HG03064 (cell line): ENCODE results near the gene ORC2.
"Not testable (repeated sequence)": the region's sequence is repeated elsewhere in the genome, so short reads cannot be mapped to it uniquely, and the experiment has no call there.

ENCODE experiments used
- ATAC-seq: cut with Tn5 transposase; IDR thresholded peaks from one replicate; pipeline ENCODE4 v1.9.1; 2021; ENCODE audit warnings: low read depth; ENCODE audit not compliant: unreplicated experiment

ORC2 gene

DNA sequence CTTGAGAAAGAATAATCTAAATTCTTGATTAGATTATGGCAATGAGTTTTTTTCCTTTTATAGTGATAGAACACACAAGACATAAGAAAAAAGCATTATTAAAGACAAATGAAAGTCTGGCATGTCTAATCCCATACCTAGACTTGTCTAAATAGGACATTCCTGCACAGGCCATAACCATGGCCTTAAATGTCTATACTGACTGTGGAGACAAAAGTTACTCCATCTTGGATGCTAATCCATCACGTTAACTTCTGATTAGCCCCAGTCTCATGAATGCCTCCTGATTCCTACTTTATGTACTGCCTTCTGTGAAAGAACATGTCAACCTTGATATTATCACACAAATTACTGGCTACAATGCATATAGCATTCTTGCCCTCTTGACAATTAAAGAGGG, 23.6 kb downstream of the ORC2 start:
- no peak for ATAC-seq

DNA sequence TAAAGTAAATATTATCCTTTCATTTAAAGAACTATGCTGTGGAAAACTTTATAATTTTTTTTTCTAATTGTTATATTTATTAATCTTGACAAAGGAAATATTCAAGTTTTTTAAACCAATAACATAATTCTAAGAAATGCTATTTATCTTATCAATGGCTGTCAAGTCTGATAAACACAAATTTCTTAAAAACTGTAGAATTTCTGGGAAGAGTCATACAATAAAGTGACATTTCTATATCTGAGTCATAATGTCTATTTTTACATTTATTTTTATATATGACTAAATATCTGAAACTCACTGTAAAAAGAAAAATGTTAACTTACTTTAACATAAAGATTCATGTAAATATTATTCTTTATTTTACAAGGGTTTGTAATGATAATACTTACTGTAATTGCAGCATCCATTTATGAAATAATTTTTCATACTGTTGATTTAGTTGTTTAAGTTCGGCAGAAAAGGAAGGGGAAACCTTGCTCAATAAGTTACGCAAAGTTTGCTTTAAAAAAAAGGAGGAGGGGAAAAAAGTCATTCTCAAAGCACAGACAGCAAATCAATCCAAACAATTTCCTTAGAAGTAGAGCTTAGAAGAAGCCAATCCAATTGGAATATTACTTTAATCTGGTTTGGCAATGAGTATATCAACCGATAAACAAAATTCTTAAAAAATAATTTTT, 32.4 kb downstream of the ORC2 start:
- ATAC-seq: no peak

DNA sequence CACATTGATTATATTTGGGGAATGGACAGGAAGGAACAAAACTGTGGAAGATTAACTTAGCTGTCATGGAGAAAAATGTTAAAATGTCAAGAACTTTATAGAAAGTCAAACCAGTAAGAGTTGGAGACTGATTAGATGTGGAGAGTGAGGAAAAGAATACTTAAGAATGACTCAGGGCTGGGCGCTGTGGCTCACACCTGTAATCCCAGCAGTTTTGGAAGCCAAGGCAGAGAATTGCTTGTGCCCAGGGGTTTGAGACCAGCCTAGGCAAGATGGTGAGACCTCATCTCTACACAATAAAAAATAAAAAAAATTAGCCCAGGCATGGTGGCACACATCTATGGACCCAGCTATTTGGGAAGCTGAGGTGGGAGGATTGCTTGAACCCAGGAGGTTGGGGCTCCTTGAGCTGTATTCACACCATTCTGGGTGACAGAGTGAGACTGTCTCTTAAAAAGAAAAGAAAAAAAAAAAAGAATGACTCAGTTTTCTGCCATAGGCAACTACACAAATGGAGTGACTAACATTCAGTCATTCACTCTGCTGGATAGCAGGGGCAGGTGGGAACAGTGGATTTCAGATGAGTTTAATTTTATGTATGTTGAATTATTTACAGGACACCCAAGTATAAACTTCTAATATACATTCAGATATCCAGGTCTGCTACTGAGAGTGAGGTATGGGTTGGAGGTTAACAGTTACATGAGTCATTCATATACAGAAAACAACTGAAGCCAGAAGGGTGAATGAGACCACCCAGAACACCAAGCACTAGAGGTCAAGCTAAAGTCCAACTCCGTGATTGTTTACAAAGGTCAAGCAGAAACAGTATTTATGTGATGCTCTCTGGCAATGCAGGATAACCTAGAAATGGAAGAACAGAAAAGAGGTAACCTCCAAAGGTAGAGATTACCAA, 33.9 kb downstream of the ORC2 start:
- ATAC-seq: no peak

DNA sequence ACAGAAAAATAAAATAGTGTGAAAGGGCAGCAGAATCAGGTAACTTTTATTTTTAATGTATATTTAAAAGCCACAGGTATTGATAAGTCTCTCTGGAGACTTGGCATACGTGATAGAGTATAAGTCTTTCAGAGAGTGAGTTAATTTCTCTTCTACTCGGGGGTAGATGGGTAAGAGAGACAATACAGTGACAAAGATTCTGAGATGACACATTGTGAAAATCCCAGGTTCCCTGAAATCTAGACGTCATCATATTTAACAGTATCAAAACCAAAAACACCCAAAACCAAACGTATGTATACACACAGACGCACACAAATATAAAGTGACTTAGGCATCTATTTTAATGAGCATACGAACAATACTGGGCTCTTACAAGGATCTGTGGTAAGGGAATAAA, 41.0 kb downstream of the ORC2 start:
- ATAC-seq: no peak

DNA sequence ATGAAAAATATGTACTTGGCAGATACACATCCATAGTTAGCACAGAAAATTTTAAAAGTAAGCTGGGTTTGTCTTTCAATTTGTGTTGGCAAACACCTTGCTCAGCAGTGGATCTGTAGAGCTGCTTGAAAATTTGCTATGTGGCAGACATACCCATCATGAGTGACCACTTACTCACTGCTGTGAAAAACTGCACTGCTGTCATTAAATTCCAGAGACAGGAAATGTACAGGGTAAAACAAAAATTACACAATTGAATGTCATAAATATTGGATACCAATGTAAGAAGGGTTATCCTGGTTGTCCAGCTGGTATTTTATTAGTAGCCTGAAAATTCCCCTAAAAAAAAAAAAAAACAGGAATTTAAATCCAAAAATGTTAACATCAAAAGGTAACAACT, 49.8 kb downstream of the ORC2 start:
- ATAC-seq: no peak

DNA sequence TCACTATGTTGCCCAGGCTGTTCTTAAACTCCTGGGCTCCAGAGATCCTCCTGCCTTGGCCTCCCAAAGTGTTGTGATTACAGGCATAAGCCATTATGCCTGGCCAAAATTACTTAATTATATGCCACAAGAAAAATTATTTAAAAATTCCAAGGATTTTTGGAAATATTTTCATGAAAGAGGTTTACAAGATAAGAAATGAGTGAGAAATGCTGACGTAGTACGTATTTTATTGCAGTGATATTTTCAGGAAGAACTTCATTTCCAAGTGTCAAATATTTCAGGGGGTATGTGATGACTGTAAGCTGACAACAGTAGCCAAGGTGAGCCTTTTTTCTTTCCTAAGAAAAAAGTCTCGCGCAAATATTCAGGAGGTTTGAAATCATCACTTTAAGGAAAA, 53.5 kb downstream of the ORC2 start:
- ATAC-seq: no peak

DNA sequence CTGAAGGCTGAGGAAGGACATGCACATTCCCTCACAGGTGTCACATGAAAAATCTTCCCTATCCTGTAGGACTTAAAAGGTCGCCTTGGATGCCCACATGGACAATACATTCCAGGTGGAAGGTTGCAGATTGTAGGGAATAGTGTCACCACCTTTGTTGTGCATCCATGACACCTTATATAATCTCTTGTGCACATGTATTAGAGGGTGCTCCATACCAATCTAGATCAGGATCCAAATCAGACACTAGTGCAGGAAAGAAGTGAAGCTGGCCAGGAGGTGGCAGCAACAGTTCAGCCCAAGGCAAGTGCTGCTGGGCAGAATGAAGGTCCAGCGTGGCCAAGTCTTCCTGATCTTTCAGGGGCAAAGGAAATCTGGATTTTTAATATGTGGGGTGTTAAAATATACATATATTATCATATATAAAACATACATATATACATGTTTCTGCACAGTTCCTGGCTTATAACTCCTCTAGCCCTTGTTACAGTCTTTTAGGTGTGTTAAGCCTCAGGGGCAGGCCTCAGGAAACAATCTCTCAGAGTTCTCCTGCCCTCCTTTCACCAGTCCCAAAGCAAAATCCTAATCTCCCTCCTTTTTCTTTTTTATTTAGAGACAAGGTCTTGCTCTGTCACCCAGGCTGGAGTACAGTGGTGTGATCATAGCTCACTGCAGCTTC, 57.7 kb downstream of the ORC2 start:
- no peak for ATAC-seq

DNA sequence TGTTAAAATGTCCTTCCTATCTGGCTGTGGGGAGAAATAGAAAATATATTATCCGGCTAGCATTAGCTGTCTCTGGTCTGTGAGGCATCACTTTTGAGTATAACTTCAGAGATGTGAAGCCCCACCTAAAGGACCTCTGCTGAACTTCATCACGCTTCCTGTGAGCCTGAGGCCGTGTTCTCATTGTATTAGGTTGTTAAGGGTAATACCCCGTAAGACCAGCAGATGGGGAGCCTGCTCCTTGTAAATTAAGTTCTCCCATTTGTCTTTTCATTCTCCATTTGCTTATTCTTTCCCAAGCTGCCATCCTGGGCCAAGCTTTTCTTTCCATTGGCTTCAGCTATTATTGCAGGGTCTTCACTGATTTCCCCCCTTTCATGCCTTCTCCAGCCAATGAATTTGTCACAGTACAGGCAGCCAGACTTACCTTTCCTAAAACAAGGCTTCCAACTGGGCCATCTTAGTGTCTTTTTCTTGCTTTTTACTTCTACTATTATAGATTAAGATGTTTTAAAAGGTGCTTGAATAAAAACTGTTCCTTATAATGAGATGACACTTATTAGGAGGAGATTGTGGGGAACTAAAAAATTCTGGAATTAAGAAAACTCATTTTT, 61.9 kb downstream of the ORC2 start:
- ATAC-seq: peak; percentile 98

DNA sequence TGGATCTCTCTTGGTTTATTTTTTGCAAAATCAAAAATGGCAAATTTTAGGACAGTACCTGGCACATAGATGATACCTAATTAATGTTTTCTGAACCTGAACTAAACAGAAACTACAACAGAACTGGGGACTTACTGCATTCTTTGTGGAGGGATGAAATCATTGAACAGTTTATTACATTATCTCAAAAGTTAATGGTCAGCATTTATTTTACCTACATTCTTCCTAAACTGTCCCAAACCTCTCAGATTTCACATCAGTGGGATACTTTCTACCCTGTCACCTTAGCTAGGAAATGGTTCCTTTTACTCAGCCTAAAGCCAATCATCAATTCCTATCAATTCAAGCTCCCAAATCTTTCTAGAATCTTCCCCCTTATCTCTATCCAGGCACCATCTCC, 64.0 kb downstream of the ORC2 start:
- ATAC-seq: no peak

DNA sequence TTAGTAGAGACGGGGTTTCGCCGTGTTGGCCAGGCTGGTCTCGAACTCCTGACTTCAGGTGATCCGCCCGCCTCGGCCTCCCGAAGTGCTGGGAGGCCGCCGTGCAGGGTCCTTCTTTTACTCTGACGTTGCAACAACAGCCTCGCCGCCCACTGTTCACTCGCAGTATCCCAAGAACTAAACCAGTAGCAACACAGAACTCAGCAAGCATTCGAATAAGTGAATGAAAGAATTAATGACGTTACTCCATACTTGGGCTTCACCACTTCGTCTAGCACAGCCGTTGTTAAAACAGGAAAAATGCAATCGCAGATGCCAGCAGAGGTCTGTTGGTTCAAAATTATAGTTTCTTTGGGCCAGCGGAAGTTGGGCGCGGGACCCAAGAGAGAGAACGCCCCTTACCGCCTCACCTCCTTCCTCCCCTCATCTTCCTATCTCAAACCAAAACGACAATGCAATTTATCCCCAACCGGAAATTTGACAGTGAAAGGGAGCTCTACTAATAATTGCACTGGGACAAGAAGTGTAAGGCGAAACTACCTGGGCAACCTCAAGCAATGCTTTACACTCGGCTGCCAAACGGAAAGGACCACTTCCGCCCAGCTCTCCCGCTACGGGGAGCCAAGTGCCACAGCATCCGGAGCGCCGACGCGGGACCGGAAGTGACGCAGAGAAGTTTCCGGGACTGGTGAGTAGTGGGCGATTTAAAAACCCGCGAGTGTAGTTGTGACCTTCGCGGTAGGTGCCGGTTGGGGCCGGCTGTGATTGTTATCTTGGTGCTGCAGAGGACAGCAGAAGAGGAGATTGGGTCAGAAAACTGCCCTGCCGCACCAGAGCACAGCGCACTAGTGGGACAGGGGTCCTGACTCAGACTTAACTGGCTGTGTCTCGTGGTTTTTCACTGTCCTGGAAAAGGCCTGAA, 74.5 kb downstream of the ORC2 start, which contains the start of the genes NIF3L1 and PPIL3:
Gene NIF3L1, plus strand, starts transcription at position 668 of the 922 bp plus-strand sequence. CDS start 2,573 bp downstream, outside the sequence.
Gene PPIL3, minus strand, starts transcription at position 374 of the 922 bp plus-strand sequence. CDS start 1,462 bp downstream, outside the sequence.
- peak; percentile 91 for ATAC-seq

DNA sequence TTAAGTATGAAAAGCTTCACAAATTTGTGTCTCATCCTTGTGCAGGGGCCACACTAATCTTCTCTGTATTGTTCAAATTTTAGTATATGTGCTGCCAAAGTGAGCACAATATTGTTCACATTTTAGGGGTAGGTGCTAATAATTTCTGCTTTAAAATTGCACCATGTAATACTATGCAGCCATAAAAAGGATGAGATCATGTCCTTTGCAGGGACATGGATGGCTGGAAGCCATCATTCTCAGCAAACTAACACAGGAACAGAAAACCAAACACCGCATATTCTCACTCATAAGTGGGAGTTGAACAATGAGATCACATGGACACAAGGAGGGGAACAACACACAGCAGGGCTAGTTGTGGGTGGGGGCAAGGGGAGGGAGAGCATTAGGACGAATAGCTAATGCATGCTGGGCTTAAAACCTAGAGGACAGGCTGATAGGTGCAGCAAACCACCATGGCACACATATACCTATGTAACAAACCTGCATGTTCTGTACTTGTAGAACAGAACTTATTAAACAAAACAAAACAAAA, 81.7 kb downstream of the ORC2 start:
- not testable (repeated sequence) for ATAC-seq

DNA sequence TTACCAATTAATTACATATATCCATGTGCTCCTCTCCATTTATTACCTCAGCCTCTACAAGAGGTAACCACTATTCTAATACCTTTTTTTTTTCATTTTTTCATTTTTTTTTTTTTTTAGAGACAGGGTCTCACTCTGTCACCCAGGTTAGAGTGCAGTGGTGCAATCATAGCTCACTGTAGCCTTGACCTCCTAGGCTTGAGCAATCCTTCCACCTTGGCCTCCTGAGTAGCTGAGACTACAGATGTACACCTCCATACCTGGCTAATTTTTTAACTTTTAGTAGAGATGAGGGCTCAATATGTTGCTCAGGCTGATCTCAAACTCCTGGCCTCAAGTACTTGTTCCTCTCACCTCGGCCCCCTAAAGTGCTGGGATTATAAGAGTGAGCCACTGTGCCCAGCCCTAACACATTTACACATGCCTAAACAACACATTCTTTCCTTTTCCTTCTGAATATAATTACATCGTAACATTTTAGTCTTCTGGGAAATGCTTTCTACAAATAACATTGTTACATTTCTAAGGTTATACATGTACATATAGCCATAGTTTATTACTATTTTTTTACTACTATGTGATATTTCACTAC, 85.1 kb downstream of the ORC2 start:
- ATAC-seq: no peak

DNA sequence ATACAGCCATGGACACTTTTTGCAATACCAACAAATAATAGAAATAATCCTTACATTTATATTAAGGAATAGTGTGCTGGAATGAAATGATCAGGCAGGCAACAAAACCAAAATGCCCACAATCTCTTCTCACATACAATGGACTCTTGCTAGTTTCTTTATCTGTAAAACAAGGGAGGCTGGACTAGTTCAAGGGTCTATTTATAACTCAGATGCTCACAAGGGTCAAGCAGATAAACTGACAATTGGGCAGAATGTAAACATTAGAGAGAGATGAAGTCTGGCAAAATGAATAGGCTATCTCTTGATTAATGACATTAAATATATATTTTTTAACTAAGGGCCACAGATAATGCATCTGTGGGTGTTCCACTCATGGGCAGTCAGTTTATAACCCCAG, 86.0 kb downstream of the ORC2 start:
- ATAC-seq: no peak

DNA sequence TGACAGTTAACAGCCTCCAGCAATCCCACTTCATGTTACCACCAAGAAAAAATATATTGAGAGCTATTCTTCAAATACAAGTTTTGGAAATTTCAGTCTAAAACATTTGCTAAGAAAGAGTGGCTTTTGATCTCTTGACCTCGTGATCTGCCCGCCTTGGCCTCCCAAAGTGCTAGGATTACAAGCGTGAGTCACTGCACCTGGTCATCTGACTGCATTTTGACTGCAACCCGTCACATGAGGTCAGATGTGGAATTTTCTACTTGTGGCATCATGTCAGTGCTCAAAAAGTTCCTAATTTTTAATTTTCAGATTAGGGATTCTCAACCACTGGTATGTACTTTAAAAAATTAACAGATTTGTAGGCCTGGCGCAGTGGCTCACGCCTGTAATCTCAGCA, 89.9 kb downstream of the ORC2 start:
- no peak for ATAC-seq

DNA sequence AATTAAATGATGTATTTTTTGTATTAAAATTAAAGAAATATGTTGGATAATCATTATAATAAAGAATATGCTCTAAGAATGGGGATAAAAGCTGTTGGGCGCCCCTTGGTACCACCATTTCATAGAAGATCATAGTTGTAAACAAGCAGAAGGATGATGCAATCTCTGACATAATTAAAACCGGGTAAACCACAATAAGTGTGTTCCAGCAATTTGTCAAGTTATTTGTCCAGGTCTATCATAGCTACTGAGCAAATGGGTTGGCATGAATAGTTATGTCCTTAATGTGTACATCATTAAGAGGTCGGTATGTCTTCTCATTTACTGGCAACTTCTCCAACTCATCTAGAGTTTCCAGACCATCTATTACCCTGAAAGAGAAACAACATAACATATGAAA, 92.3 kb downstream of the ORC2 start:
- no peak for ATAC-seq

DNA sequence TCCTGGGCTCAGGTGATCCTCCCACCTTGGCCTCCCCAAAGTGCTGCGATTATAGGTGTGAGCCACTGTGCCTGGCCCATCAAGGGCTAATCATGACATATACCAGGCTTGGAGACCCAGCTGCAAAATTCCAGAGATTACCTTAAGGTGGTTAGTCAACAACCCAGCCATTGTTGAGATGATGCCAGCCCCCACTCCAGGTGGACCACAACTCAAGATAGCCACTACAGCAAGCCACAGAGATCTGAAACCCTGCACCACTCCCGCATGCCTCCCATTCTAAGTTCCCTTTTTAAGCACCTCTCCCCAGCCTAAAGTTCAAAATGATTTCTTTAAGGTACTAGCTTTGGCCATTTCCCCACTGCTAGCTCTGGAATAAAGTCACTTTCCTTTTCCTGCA, 94.4 kb downstream of the ORC2 start:
- no peak for ATAC-seq

DNA sequence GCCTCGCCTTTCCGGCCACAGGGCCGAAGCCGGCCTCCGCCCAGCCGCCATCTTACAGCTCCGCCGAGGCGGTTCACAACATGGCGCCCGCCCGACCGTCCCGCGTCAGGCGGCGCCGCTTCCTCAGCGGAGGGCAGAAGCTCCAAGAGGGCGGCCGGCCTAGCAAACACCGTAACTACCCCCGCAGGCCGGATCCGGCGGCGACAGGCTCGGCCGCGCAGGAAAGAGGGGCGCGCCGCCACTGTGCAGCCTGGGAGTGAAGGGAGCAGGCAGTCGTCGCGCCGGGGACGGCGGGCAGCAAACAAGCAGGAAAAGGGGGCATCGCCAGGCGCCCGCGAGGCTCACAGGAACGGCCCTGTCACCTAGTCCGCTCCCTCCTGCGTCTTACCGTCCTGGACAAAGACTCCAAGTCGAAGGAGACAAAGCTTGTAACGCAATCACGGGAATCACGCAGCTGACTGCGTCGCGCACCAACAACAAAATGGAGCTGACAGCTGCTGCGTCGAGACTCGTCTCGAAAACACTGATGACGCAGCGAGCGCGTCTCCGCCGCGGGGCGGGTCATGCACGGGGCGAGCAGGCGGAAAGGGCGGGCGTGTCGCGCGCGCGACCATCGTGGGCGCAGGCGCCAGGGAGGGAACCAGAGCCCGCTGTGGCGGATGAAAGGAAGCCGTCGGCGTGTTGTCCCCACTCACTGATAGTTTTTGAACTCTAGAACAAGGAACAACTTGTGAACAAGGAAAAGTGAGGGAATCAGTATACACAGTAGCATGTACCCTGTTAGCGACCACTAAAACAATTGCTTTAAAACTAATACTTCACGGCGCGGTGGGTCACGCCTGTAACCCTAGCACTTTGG, 99.1 kb downstream of the ORC2 start, which contains the start of gene CLK1:
Gene CLK1, minus strand, starts transcription at position 483 of the 859 bp plus-strand sequence. CDS start 2,796 bp downstream, outside the sequence.
- ATAC-seq: peak; percentile 77

DNA sequence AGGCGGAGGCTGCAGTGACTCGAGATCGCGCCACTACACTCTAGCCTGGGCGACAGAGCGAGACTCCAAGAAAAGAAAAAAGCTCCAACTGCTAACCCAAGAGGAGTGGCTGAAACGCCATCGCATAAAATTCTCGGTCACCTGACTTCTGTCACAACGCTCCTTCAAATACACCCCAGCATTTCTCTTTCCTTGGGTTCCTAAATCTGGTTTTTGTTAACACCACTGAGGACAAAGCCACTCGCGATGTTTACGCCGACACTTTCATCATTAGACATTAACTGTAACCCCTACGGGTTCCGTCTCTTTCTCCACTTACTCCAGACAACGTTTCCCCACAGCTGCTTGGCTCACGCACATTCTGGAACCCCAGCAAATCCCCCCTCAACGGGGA, 99.7 kb downstream of the ORC2 start:
- ATAC-seq: peak; percentile 5
